Mesenchymal stem cell (in vitro differentiated cells and primary cell): ENCODE data around the gene GAN.

Experiments
- DNase-seq: peaks from one replicate; pipeline ENCODE4 v3.0.0-alpha.2; 2013
- H2AFZ ChIP-seq: one replicate; pipeline ENCODE4 v1.6.1; 2013; ENCODE audit warnings: low read depth, mild to moderate bottlenecking, control low read depth, inconsistent platforms, low read length, moderate library complexity
- H2AK5ac ChIP-seq: 2 replicates; pipeline ENCODE4 v1.6.1; 2013; ENCODE audit warnings: low read length, moderate library complexity, mild to moderate bottlenecking, inconsistent platforms; ENCODE audit not compliant: severe bottlenecking
- H2BK120ac ChIP-seq: one replicate; pipeline ENCODE4 v1.6.1; 2013; ENCODE audit warnings: low read depth, mild to moderate bottlenecking, inconsistent platforms, low read length, moderate library complexity
- H2BK12ac ChIP-seq, 2 experiments: one replicate each; pipeline ENCODE4 v1.6.1; 2013; ENCODE audit warnings: inconsistent platforms in 2 of 2, low read length in 2 of 2, mild to moderate bottlenecking in 2 of 2, moderate library complexity in 2 of 2, control low read depth in 1 of 2
- H2BK15ac ChIP-seq: one replicate; pipeline ENCODE4 v1.6.1; 2013; ENCODE audit warnings: mild to moderate bottlenecking, low read depth, inconsistent platforms; ENCODE audit not compliant: poor library complexity, severe bottlenecking
- H2BK5ac ChIP-seq: 2 replicates; pipeline ENCODE4 v1.6.1; 2013; ENCODE audit warnings: low read depth, mild to moderate bottlenecking, low read length, control low read depth, inconsistent platforms; ENCODE audit not compliant: poor library complexity, severe bottlenecking
- H3K14ac ChIP-seq, 2 experiments: one replicate each; pipeline ENCODE4 v1.6.1; 2013; ENCODE audit warnings: inconsistent platforms in 2 of 2, low read length in 2 of 2, control low read depth in 1 of 2, mild to moderate bottlenecking in 1 of 2, moderate library complexity in 1 of 2
- H3K18ac ChIP-seq, 2 experiments: one replicate each; pipeline ENCODE4 v1.6.1; 2013; ENCODE audit warnings: inconsistent platforms in 2 of 2, low read length in 2 of 2, control low read depth in 1 of 2, low read depth in 1 of 2, mild to moderate bottlenecking in 1 of 2
- H3K23ac ChIP-seq, 2 experiments: one replicate each; pipeline ENCODE4 v1.6.1; 2013; ENCODE audit warnings: inconsistent platforms in 2 of 2, low read length in 2 of 2, mild to moderate bottlenecking in 2 of 2, moderate library complexity in 2 of 2, control low read depth in 1 of 2
- H3K27ac ChIP-seq: 2 replicates; pipeline ENCODE4 v1.5.1; 2013; ENCODE audit warnings: mild to moderate bottlenecking, moderate library complexity, low read length, control low read depth, inconsistent platforms; ENCODE audit not compliant: poor library complexity, severe bottlenecking
- H3K27me3 ChIP-seq, 2 experiments: 2 replicates each; pipeline versions ENCODE4 v1.6.1 to v1.7.0; 2013; ENCODE audit warnings: low read length in 2 of 2, mild to moderate bottlenecking in 2 of 2, moderate library complexity in 2 of 2, control low read depth in 1 of 2, inconsistent platforms in 1 of 2; ENCODE audit not compliant: control insufficient read depth in 1 of 2, insufficient read depth in 1 of 2
- H3K36me3 ChIP-seq, 2 experiments: 2 replicates each; pipeline versions ENCODE4 v1.6.1 to v1.7.0; 2013; ENCODE audit warnings: low read length in 2 of 2, control low read depth in 1 of 2, inconsistent platforms in 1 of 2, low read depth in 1 of 2, mild to moderate bottlenecking in 1 of 2; ENCODE audit not compliant: insufficient read depth in 2 of 2, control insufficient read depth in 1 of 2
- H3K4ac ChIP-seq, 2 experiments: one replicate each; pipeline ENCODE4 v1.6.1; 2013; ENCODE audit warnings: inconsistent platforms in 2 of 2, low read length in 2 of 2, mild to moderate bottlenecking in 2 of 2, moderate library complexity in 2 of 2, control low read depth in 1 of 2, low read depth in 1 of 2
- H3K4me1 ChIP-seq: 2 replicates; pipeline ENCODE4 v1.6.1; 2013; ENCODE audit warnings: low read depth, low read length, control low read depth; ENCODE audit not compliant: control insufficient read depth, insufficient read depth
- H3K4me2 ChIP-seq: 2 replicates; pipeline ENCODE4 v1.6.1; 2013; ENCODE audit warnings: low read length, mild to moderate bottlenecking, inconsistent platforms; ENCODE audit not compliant: poor library complexity, severe bottlenecking
- H3K4me3 ChIP-seq, 2 experiments: 2 replicates each; pipeline versions ENCODE4 v1.5.1 to v1.7.0; 2013; ENCODE audit warnings: low read length in 2 of 2, mild to moderate bottlenecking in 2 of 2, control low read depth in 1 of 2, low read depth in 1 of 2; ENCODE audit not compliant: insufficient read depth in 1 of 2
- H3K79me1 ChIP-seq: replicated peaks from 2 replicates; pipeline ENCODE4 v1.6.1; 2013; ENCODE audit warnings: mild to moderate bottlenecking, control low read depth, low read length, inconsistent platforms; ENCODE audit not compliant: poor library complexity, severe bottlenecking
- H3K9ac ChIP-seq: 2 replicates; pipeline ENCODE4 v1.7.0; 2013; ENCODE audit warnings: mild to moderate bottlenecking, low read length, moderate library complexity
- H3K9me3 ChIP-seq: 2 replicates; pipeline ENCODE4 v1.7.0; 2013; ENCODE audit warnings: mild to moderate bottlenecking, low read length; ENCODE audit not compliant: control insufficient read depth
- H4K8ac ChIP-seq: one replicate; pipeline ENCODE4 v1.6.1; 2013; ENCODE audit warnings: inconsistent platforms, mild to moderate bottlenecking, low read length, moderate library complexity
- H4K91ac ChIP-seq: one replicate; pipeline ENCODE4 v1.6.1; 2013; ENCODE audit warnings: mild to moderate bottlenecking, low read length, inconsistent platforms
- WGBS: methylation state at CpG from one replicate; pipeline ENCODE4 v1.1.7; 2013; ENCODE audit warnings: mixed read lengths; 5-methylcytosine and 5-hydroxymethylcytosine counted together

Gene GAN

DNA sequence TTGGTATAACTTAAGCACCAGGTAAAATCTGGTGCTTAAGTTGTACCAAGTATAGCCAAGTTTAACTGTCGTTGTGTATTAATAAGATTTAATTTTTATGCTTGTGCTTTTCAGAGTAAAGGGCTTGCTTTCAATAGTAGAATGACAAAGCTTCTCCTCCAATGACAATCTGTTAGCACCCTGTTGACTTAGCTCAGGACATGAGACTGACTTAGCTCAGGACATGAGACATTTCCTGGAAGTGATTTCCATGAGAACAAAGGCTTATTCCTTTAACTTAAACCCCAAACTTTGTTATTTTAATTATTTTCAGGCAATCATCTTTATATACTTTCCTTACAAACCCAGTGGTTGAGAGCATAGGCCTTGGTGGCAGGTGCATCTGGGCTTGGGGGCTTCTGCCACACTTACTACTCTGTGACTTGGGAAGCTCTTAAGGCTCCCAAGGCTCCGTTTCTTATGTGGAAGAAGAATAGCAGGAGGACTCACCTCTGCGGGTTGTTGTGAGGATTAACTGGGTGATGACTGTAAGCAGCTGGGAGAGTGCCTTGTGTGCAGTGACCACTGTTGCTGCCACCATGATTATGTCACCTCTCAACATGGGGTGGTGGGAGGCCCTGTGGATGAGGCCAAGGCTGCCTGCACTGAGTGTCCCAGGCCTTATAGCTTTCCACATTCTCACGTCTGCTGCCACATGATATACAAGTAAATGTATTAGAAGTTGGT lies 70.4 kb downstream of the GAN start:
- Histone ChIP-seq H3K4me3 (no peak overlapping the region), H2AFZ (no peak overlapping the region), H4K91ac (no peak overlapping the region), H3K9me3 (no peaks in the 10 kb centered on the region), H3K9ac (no peak overlapping the region), H3K27me3 (no peaks in the 10 kb centered on the region), H3K23ac (no peak overlapping the region), H2BK5ac (no peak overlapping the region), H3K18ac (no peak overlapping the region), H3K4me2 (no peak overlapping the region), H4K8ac (no peak overlapping the region), H3K79me1 (peaks cover 17% of the 10 kb centered on the region), H3K27ac (no peak overlapping the region), H2AK5ac (no peak overlapping the region), H3K4me1 (peaks cover 1% of the 10 kb centered on the region), H3K36me3 (peaks cover 9 to 24% of the 10 kb centered on the region in 2 experiments), H2BK120ac (no peak overlapping the region), H2BK15ac (no peak overlapping the region), H3K4ac (no peak overlapping the region), H3K14ac (no peak overlapping the region), H2BK12ac (no peak overlapping the region)
- DNase-seq, result no peak
- WGBS, result 98% methylated on average over 3 of the region's 4 CpGs

DNA sequence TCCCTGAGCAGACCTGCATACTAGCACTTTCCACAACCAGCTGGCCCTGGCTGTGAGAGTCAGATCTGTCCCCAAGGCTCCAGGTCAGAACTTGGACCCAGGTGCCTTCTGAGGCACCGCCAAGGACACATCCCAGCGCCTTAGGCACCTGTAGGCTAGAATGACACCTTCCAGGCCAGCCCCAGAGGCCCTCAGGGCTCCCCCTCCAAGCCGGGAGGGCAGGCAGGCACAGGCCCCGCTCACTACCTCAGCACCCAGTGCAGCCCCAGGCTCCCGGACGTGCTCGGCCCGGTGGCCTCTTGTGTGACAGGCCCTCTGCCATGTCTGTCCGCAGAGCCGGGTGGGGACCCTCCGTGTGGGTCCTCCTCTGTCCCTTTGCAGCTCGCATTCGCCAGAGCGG lies 73.6 kb downstream of the GAN start:
- Histone ChIP-seq H3K27ac (no peak overlapping the region), H3K36me3 (peaks cover 18 to 32% of the 10 kb centered on the region in 2 experiments), H4K91ac (no peak overlapping the region), H2AK5ac (no peak overlapping the region), H3K14ac (peak overlapping the region in 1 of 2 experiments; percentile 20), H2BK15ac (no peak overlapping the region), H3K9me3 (no peaks in the 10 kb centered on the region), H3K4me2 (no peak overlapping the region), H3K4me1 (peaks cover 1% of the 10 kb centered on the region), H4K8ac (no peak overlapping the region), H3K4ac (no peak overlapping the region), H2BK12ac (no peak overlapping the region), H3K18ac (no peak overlapping the region), H2AFZ (no peak overlapping the region), H3K23ac (no peak overlapping the region), H3K4me3 (no peak overlapping the region), H2BK5ac (no peak overlapping the region), H3K9ac (no peak overlapping the region), H2BK120ac (no peak overlapping the region), H3K27me3 (no peaks in the 10 kb centered on the region), H3K79me1 (peaks cover 12% of the 10 kb centered on the region)
- 97% methylated on average over 13 of the region's 14 CpGs for WGBS
- DNase-seq, result no peak

DNA sequence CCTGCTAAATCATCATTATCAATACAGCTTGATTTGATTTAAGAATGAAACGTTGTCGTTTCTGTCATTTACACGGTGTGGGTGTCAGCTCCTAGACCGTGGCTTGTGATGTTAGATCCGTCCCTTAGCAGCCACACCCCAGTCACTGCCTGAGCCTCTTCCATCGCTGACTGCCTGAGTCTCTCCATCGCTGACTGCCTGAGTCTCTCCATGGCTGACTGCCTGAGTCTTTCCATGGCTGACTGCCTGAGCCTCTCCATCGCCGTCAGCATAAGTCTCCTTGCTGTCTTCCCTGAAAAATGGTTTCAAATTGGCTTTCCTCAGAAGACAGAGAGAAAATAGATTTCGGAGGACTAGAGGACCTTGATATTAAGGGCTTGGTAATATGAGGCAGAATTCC lies 76.1 kb downstream of the GAN start:
- Histone ChIP-seq H3K27me3 (no peaks in the 10 kb centered on the region), H2BK15ac (no peak overlapping the region), H2AFZ (no peak overlapping the region), H3K4me2 (no peak overlapping the region), H4K8ac (no peak overlapping the region), H3K23ac (no peak overlapping the region), H3K9ac (no peak overlapping the region), H2BK120ac (no peak overlapping the region), H3K14ac (peak overlapping the region in 1 of 2 experiments; percentile 58), H3K18ac (no peak overlapping the region), H3K79me1 (peaks cover 12% of the 10 kb centered on the region), H3K4ac (no peak overlapping the region), H3K4me1 (peaks cover 1% of the 10 kb centered on the region), H4K91ac (no peak overlapping the region), H2BK12ac (no peak overlapping the region), H3K36me3 (peaks cover 18 to 32% of the 10 kb centered on the region in 2 experiments), H3K9me3 (no peaks in the 10 kb centered on the region), H2BK5ac (no peak overlapping the region), H2AK5ac (no peak overlapping the region), H3K4me3 (no peak overlapping the region), H3K27ac (no peak overlapping the region)
- WGBS, result 97% methylated on average over 9 of the region's 10 CpGs
- DNase-seq, result no peak

DNA sequence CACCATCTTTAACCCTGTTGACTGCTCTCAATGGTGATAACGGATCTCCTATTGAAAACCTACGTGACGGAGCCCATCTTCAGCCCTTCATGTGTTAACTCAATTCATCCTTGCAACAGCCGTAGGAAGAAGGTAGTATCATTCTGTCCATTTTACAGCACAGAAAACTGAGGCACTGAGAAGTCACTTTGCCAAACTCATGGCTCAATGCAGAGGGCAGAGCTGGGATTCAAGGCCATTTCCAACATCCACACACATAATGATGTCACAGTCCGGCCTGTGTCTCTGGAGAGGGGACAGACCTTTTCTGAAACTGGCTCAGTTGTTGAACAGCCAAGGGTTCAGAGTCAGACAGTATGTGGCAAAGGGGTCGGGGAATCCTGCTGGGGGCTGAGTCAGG lies 77.2 kb downstream of the GAN start:
- WGBS, result 97% methylated on average over 6 of the region's 6 CpGs
- peaks cover 18 to 32% of the 10 kb centered on the region in 2 experiments for H3K36me3 ChIP-seq
- no peak overlapping the region for H2AFZ ChIP-seq

More for the DNA sequence above, 77.2 kb downstream of the GAN start:
- Histone ChIP-seq H4K91ac (no peak overlapping the region), H2BK120ac (no peak overlapping the region), H3K27me3 (no peaks in the 10 kb centered on the region), H3K9me3 (no peaks in the 10 kb centered on the region), H3K4me1 (peaks cover 1% of the 10 kb centered on the region), H2BK12ac (no peak overlapping the region), H3K9ac (no peak overlapping the region), H3K14ac (no peak overlapping the region), H3K23ac (no peak overlapping the region), H3K4ac (no peak overlapping the region), H3K4me3 (no peak overlapping the region), H4K8ac (no peak overlapping the region), H2AK5ac (no peak overlapping the region), H2BK15ac (no peak overlapping the region), H3K4me2 (no peak overlapping the region), H3K27ac (no peak overlapping the region), H2BK5ac (no peak overlapping the region), H3K79me1 (peaks cover 11% of the 10 kb centered on the region), H3K18ac (no peak overlapping the region)
- no peak for DNase-seq
